Suprapubic skin (tissue), 4 donors: ENCODE results near the gene LUZP2.

Experiments used
- EP300 ChIP-seq: sonication (generic); formaldehyde crosslinking; IDR thresholded peaks from one replicate; pipeline ENCODE4 v1.6.1; 2017; ENCODE audit warnings: antibody characterized with exemption
- POLR2A ChIP-seq, 2 donors: fragments of 450-650 bp; IDR thresholded peaks; one replicate each; pipeline ENCODE4 v1.6.1; 2017; ENCODE audit warnings: antibody characterized with exemption in 2 of 2, mild to moderate bottlenecking in 2 of 2, moderate library complexity in 2 of 2
- POLR2AphosphoS5 ChIP-seq, 3 donors: sonication (generic); formaldehyde crosslinking; IDR thresholded peaks; one replicate each; pipeline ENCODE4 v1.6.1; 2017; ENCODE audit warnings: antibody characterized with exemption in 3 of 3
- TF ChIP-seq, protein P1 (sequence below), 2 donors: fragments of 200-600 bp in 1 of 2; fragments of 450-650 bp in 1 of 2; sonication (generic) in 1 of 2; IDR thresholded peaks; one replicate each; pipeline ENCODE4 v1.5.1; 2016 to 2019; ENCODE audit warnings: antibody characterized with exemption in 2 of 2, mild to moderate bottlenecking in 1 of 2, moderate library complexity in 1 of 2

DNA sequence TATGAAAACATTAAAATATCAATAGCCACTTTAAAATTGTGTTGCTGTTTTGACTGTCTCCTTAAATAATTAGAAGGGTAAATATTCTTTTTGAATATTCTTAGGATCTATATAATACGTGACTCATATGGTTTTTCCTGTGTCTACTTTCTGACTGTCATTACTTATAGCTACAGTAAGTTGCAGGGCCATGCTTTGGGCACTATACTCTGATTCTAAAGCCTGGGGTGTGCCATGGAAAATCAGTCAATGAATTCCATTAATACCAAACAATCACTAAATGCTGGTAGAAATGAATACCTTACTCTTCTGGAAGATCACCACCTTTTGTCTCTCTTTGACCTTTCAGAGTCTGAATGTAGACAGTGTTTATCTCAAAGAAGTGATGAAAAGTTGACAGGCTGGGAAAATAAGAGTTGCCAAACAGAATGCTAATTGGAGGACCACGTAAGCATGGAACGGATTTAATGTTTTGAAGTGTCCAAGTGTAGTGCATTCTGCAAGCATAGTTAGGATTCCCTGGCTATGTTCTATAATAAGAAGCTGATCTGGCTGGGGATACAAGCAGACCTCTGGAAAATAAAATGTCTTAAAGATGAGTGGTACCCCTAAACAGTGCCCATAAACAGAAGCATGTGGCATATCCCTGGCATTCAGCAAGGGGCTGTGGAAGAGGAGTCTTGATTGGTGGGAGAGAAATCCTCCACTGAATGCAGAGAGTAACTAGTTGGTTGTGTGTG lies 16.8 kb downstream of the LUZP2 start:
- TF ChIP-seq, protein P1, sequence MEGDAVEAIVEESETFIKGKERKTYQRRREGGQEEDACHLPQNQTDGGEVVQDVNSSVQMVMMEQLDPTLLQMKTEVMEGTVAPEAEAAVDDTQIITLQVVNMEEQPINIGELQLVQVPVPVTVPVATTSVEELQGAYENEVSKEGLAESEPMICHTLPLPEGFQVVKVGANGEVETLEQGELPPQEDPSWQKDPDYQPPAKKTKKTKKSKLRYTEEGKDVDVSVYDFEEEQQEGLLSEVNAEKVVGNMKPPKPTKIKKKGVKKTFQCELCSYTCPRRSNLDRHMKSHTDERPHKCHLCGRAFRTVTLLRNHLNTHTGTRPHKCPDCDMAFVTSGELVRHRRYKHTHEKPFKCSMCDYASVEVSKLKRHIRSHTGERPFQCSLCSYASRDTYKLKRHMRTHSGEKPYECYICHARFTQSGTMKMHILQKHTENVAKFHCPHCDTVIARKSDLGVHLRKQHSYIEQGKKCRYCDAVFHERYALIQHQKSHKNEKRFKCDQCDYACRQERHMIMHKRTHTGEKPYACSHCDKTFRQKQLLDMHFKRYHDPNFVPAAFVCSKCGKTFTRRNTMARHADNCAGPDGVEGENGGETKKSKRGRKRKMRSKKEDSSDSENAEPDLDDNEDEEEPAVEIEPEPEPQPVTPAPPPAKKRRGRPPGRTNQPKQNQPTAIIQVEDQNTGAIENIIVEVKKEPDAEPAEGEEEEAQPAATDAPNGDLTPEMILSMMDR (IDR thresholded peaks at IDR 0.05) = no peak
- no peak for TF ChIP-seq POLR2AphosphoS5 (IDR thresholded peaks at IDR 0.05)
- TF ChIP-seq POLR2A (IDR thresholded peaks at IDR 0.05) = no peak
- TF ChIP-seq EP300 = no peak
